ENCODE data around the gene ILDR1. TPM values are rescaled to one million over a fixed set of nuclear protein-coding genes. Genes with fewer than 3 reads are reported as not detected.

The ILDR1 gene
- total RNA-seq, result not detected in 2 replicates

GRCh38 chr3:122021811-122022401 lies at the start of gene ILDR1:
Gene ILDR1 (minus strand): TSS chr3:122022247. CDS start chr3:122022077, 170 bp downstream.

GRCh38 chr3:122055215-122055614 lies 33.2 kb upstream of the ILDR1 start, which contains the start of gene CD86:
Gene CD86 (plus strand): TSS chr3:122055362. CDS start chr3:122055490, 128 bp downstream.

Other genes starting within 250 kb of the ILDR1 start
- gene IQCB1, start 187.2 kb downstream of the ILDR1 start, total RNA-seq, result 11.7 and 13.7 TPM in 2 replicates
- gene EAF2, start 187.0 kb downstream of the ILDR1 start, total RNA-seq, result 2.4 and 3.1 TPM in 2 replicates
- 0.14 and 0.37 TPM in 2 replicates for gene SLC15A2, start 127.8 kb downstream of the ILDR1 start, total RNA-seq
- gene CD86, start 33.1 kb upstream of the ILDR1 start, total RNA-seq, result not detected in 2 replicates
- not detected in 2 replicates for gene CASR, start 161.4 kb upstream of the ILDR1 start, total RNA-seq

Measured in smooth muscle cell of bladder (primary cell).